ENCODE data around the gene TOB1.

The TOB1 gene

GRCh38 chr17:50829332-50829731 is 36.8 kb downstream of the TOB1 start:
- no peak for DNase-seq

- DNase-seq: no peak
Observed at GRCh38 chr17:50828508-50829170, 37.5 kb downstream of the TOB1 start.

GRCh38 chr17:50825188-50825587 is 41.0 kb downstream of the TOB1 start:
- no peak for DNase-seq

- DNase-seq: no peak
Observed at GRCh38 chr17:50824429-50824828, 41.7 kb downstream of the TOB1 start.

GRCh38 chr17:50822550-50822949 is 43.6 kb downstream of the TOB1 start:
- no peak for DNase-seq

GRCh38 chr17:50820651-50821050 is 45.5 kb downstream of the TOB1 start:
- no peak for DNase-seq

GRCh38 chr17:50818921-50819657 is 47.1 kb downstream of the TOB1 start:
- DNase-seq: no peak

GRCh38 chr17:50818261-50818660 is 47.9 kb downstream of the TOB1 start:
- DNase-seq: no peak

GRCh38 chr17:50817838-50818237 is 48.3 kb downstream of the TOB1 start:
- DNase-seq: no peak

- DNase-seq: no peak
Observed at GRCh38 chr17:50816771-50817751, 49.1 kb downstream of the TOB1 start.

GRCh38 chr17:50816271-50816670 is 49.9 kb downstream of the TOB1 start:
- no peak for DNase-seq

- DNase-seq: no peak
Observed at GRCh38 chr17:50815400-50815799, 50.8 kb downstream of the TOB1 start.

GRCh38 chr17:50813583-50813982 is 52.6 kb downstream of the TOB1 start:
- DNase-seq: no peak

Data from NCI-H510A treated with DMSO at 0.1 percent for 48 hours (cell line).